Measurements from ENCODE around the gene MLN.

Gene MLN

GRCh38 chr6:33771146-33772081 lies 32.4 kb downstream of the MLN start:
- DNase-seq (ENCODE audit: low spot score) = no peak

DNA sequence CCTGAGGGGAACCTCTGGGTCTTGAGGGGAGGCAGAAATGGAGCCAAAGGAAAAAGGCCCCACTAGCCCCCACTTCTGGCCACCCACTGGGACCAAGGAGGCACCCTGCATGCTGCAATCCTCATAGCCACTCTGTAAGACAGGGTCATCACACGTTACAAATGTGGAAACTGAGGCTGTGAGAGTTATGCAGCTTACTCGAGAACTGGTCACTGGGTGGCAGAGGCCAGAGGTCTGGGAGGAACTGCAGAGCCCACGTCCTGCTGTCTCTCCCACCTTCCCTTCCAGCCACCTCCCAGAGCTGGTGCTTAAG lies 33.0 kb downstream of the MLN start:
- DNase-seq (ENCODE audit: low spot score) = no peak

DNA sequence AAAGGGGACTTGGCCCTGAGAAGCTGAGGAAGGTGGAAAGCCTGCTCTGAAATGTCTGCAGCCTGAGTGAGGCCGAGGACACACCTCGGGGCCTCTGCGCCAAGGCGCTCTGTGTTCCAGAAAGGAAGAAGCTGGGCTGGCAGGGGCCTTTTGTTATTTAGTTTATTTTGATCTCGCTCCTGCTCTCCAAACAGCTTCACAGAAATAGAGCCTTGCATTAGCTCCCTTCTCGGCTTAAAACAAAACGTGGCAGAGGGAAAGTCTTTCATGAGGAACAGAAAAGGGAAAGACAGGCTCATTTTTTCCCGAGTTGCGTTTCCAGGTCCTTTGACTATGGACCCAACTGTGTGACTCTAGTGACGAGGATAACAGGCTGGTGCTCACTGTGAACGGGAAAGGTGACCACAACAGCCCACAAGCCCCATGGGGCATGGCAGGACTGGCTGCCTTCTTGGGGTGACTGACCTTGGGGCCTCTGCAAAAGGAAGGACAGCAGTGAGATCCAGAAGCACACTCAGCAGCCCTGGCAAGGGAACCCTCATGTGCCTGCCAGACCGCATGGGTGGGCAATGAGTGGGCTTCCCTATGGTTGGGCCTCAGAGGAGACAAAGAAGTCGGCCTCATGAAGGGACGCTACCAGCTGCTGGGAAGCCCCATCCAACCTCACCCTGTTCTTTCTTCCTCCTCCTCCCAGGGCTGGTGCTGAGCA lies 33.5 kb downstream of the MLN start:
- DNase-seq (ENCODE audit: low spot score) = no peak

GRCh38 chr6:33769248-33769821 lies 34.5 kb downstream of the MLN start:
- DNase-seq (ENCODE audit: low spot score) = no peak

DNA sequence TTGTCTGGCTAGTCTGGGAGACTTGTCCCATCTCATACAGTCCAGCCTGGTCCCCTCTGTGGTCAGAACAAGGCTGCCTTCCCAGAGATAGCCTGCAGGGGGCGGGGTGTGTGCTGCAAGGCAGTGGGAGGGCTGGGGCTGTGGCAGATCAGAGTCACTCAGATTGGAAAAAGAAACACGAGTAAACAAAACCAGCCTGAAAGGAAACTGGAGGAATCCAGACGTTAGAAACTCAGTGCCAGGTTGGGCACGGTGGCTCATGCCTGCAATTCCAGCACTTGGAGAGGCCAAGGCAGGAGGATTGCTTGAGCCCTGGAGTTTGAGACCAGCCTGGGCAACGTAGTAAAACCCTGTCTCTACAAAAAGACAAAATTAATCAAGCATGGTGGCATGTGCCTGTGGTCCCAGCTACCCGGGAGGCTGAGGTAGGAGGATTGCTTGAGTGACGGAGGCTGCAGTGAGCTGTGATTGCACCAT lies 35.1 kb downstream of the MLN start:
- peak; percentile 45 for DNase-seq (ENCODE audit: low spot score)

- DNase-seq (ENCODE audit: low spot score) = no peak
These were observed 36.6 kb downstream of the MLN start for GRCh38 chr6:33766921-33767907.

DNA sequence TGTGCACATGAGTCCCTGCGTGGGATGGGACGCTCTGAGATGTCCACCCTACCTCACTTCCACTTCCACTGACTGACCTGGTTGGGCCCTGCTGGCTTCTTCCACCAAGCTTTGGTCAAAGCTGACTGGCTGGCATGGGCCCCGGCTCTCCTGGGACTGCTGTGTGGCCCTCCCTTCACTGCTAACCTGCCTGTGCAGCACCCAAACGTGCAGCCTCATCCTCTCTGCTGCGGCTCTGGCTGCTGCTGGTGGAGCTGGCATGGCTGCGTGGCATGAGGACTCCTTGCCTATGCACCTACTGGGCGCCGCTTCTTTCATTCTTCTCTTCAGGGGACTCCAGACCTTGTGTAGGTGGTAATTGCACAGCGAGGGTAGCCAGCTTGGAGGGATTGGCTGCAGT lies 38.4 kb downstream of the MLN start:
- DNase-seq (ENCODE audit: low spot score) = no peak

DNA sequence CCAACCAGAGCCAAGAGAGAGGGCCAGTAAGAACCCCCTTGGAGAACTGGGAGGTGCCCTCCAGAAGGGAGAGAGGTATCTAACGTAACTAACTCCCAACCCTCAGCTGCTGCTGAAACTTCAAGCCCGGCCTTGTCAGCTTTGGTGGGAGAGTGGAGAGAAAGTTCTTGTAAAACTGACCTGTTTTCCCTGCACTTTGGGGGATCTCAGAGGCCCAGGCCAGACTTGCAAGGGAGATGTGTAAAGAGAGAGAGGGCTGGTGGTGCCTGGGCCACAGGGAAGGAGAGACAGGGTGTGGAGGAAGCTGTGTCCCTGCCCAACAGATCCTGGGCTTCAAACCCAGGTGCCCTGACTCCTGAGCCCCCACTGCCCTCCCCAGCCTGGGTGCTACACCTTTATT lies 39.8 kb downstream of the MLN start:
- DNase-seq (ENCODE audit: low spot score) = no peak

GRCh38 chr6:33763483-33763882 lies 40.3 kb downstream of the MLN start:
- DNase-seq (ENCODE audit: low spot score) = no peak

- DNase-seq (ENCODE audit: low spot score) = no peak
These were observed 41.1 kb downstream of the MLN start for GRCh38 chr6:33762713-33763112.

DNA sequence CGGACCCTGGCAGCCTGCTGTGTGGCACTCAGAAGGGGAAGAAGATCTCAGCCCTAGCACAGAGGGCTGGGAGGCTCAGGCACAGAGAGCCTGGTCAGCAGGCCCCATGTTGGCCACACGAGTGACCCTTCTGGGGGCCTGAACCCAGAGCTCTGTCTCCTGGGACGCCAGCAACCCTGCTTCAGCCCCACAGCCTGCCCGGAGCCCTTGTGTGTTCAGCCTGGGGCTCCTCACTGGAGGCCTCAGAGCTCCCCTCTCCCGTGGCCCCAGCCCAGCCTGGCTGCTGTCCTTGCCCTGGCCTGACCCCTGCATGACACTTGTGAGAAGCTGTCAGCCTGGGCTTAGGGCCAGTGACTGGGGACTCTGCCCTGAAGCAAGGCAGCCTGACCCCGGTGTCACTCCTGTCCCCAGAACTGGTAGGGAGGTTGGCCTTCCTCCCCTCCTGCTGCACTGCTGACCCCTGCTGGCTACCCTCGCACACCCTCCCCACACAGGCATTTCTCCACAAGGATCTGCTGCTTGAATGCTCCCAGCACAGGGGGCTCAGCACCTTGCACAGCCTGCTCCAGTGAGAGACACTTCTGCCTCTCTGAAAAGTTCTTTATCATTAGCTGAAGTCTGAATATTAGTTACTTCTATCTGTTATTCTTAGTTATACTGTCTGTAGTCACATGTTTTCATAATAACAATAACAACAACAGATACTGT lies 41.7 kb downstream of the MLN start:
- DNase-seq (ENCODE audit: low spot score) = peak; percentile 35

GRCh38 chr6:33761581-33761921 lies 42.3 kb downstream of the MLN start:
- DNase-seq (ENCODE audit: low spot score) = no peak

GRCh38 chr6:33759887-33760629 lies 43.7 kb downstream of the MLN start:
- DNase-seq (ENCODE audit: low spot score) = no peak

- DNase-seq (ENCODE audit: low spot score) = no peak
These were observed 45.0 kb downstream of the MLN start for GRCh38 chr6:33758815-33759216.

DNA sequence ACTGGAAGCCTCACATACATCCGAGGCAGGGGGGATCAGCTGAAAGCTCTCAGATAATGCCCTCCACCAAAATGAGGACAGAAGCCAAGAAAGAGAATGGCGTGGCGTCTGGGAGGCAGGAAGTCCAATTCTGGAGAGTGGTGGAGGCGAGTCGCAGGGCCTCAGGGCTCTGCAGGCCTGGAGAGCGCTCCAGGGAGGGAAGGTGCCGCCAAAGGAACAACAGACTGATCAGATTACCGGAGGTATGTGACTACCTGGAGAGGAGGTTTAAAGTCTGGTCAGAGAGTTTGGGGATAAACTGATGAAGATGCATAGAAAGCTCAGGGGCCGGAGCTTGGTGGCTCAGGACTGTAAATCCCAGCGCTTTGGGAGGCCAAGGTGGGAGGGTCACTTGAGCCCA lies 45.9 kb downstream of the MLN start:
- DNase-seq (ENCODE audit: low spot score) = no peak

- DNase-seq (ENCODE audit: low spot score) = no peak
These were observed 46.7 kb downstream of the MLN start for GRCh38 chr6:33757113-33757512.

GRCh38 chr6:33756211-33756954 lies 47.4 kb downstream of the MLN start:
- DNase-seq (ENCODE audit: low spot score) = no peak

- DNase-seq (ENCODE audit: low spot score) = no peak
These were observed 48.5 kb downstream of the MLN start for GRCh38 chr6:33755070-33755869.

GRCh38 chr6:33754222-33754621 lies 49.6 kb downstream of the MLN start:
- no peak for DNase-seq (ENCODE audit: low spot score)
